PC-9 (cell line): Measurements from ENCODE around the gene UNC5B. TPM values are rescaled to one million over a fixed set of nuclear protein-coding genes. Genes with fewer than 3 reads are reported as not detected.
A peak's percentile ranks its signal among the peaks of the same experiment; 100 is the strongest.

Source experiments
- BruUV-seq: library from RNA; stranded (reverse); fragments of 400-500 nt; replicated peaks from 2 replicates; lab custom pipeline; 2021; lab: Mats Ljungman, UMichigan
- CTCF ChIA-PET: fragments of 300-600 bp; sonication (Branson Sonifier 250); formaldehyde crosslinking; loops from one replicate; lab custom pipeline; 2022; ENCODE audit warnings: antibody characterized with exemption; lab: Charles Lee
- POLR2A ChIA-PET: fragments of 300-600 bp; sonication (Branson Sonifier 250); formaldehyde crosslinking; loops from one replicate; lab custom pipeline; 2022; ENCODE audit warnings: antibody characterized with exemption; ENCODE audit not compliant: unreplicated experiment; lab: Charles Lee
- DNase-seq, 2 experiments: peaks; one replicate each; pipeline versions ENCODE4 v3.0.0 to v3.0.0-alpha.2; 2015 to 2022; ENCODE audit warnings: mixed read lengths in 1 of 2
- H2AFZ ChIP-seq: fragments of 200-600 bp; sonication (generic); 2 replicates; pipeline ENCODE4 v1.8.1; 2017; ENCODE audit warnings: antibody characterized with exemption
- H3F3A ChIP-seq: fragments of 200-600 bp; sonication (generic); 2 replicates; pipeline ENCODE4 v1.8.1; 2017; ENCODE audit warnings: antibody characterized with exemption, mild to moderate bottlenecking, low read depth; ENCODE audit not compliant: insufficient read depth
- H3K27ac ChIP-seq: fragments of 200-600 bp; sonication (generic); 2 replicates; pipeline ENCODE4 v1.6.1; 2016; ENCODE audit warnings: mixed run types
- H3K27me3 ChIP-seq: fragments of 200-600 bp; sonication (generic); 2 replicates; pipeline ENCODE4 v1.6.1; 2016; ENCODE audit warnings: low read depth, mixed run types; ENCODE audit not compliant: insufficient read depth
- H3K36me3 ChIP-seq: fragments of 200-600 bp; sonication (generic); 2 replicates; pipeline ENCODE4 v1.6.1; 2016; ENCODE audit warnings: low read depth, mixed run types
- H3K4me1 ChIP-seq: fragments of 200-600 bp; sonication (generic); replicated peaks from 2 replicates; pipeline ENCODE4 v1.6.1; 2016; ENCODE audit warnings: mixed run types; ENCODE audit not compliant: insufficient read depth
- H3K4me2 ChIP-seq: fragments of 200-600 bp; sonication (generic); 2 replicates; pipeline ENCODE4 v1.6.1; 2017; ENCODE audit warnings: mixed run types
- H3K4me3 ChIP-seq: fragments of 200-600 bp; sonication (generic); 2 replicates; pipeline ENCODE4 v1.6.1; 2016; ENCODE audit warnings: mixed run types
- H3K79me2 ChIP-seq: fragments of 200-600 bp; sonication (generic); 2 replicates; pipeline ENCODE4 v1.6.1; 2017; ENCODE audit warnings: low read depth, mixed run types
- H3K9me2 ChIP-seq: fragments of 200-600 bp; sonication (generic); 2 replicates; pipeline ENCODE4 v1.8.1; 2017; ENCODE audit warnings: mild to moderate bottlenecking; ENCODE audit not compliant: insufficient read depth
- H3K9me3 ChIP-seq: fragments of 200-600 bp; sonication (generic); 2 replicates; pipeline ENCODE4 v1.8.1; 2016; ENCODE audit warnings: low read depth; ENCODE audit not compliant: insufficient read depth
- H4K20me1 ChIP-seq: fragments of 200-600 bp; sonication (generic); 2 replicates; pipeline ENCODE4 v1.8.1; 2017; ENCODE audit not compliant: insufficient read depth
- CTCF ChIP-seq: fragments of 200-600 bp; sonication (generic); conservative IDR thresholded peaks from 2 replicates; pipeline ENCODE4 v1.6.1; 2017; ENCODE audit warnings: mixed run types, antibody characterized with exemption, mild to moderate bottlenecking, moderate library complexity
- EZH2 ChIP-seq: fragments of 200-600 bp; sonication (generic); IDR thresholded peaks from 2 replicates; pipeline ENCODE4 v1.8.0; 2017; ENCODE audit warnings: antibody characterized with exemption, low read depth
- intact Hi-C: fragments of 100-400 bp; cut with micrococcal nuclease; formaldehyde crosslinking; loops from one replicate; pipeline ENCODE4 v1.10.0; 2022; ENCODE audit not compliant: unreplicated experiment
- total RNA-seq: library from RNA; stranded (reverse); gene quantifications from 2 replicates; pipeline ENCODE4 v1.2.3, GENCODE V29; 2021

Gene UNC5B
- total RNA-seq, 1 experiment from 2014 or later: 1.7 TPM

DNA sequence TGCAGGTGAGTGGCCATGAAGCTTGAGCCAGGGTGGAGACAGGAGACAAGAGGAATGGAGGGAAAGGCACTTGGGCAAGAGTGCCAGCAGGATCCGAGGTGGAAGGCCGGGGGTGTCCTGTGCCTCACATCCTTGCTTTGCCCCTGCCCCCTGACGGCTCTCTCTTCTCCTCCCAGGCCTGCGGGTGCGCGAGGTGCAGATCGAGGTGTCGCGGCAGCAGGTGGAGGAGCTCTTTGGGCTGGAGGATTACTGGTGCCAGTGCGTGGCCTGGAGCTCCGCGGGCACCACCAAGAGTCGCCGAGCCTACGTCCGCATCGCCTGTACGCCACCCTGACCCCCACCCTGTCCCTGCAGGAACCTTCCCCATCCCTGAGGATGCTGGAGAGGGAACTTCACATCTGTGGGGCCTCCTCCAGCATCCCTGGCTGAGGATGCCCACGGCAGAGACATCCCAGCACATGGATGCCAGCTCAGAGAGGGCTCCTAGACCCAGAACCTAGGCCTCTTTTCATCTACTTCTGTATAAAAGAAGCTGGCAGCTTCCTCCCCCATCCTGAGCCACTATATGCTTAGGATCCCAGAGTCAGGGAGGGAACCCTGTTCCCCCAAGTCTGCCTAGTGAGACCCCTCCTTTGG lies 72.3 kb downstream of the UNC5B start:
- no peak overlapping the region for H2AFZ ChIP-seq
- POLR2A ChIA-PET: interaction anchor here (0.7 kb wide), 1 partner anchor 10 kb away, joined by 4 read pairs; no protein-coding TSS in a partner anchor
- H3F3A ChIP-seq: no peaks in the 10 kb centered on the region
- no peaks in the 10 kb centered on the region for H3K4me1 ChIP-seq
- no peak for TF ChIP-seq EZH2
- TF ChIP-seq CTCF: no peak
- no peak for DNase-seq
- intact Hi-C loops: loop anchor here (1.0 to 10.0 kb wide), 5 partner anchors 75 to 822 kb away; no protein-coding TSS in a partner anchor
- H3K27me3 ChIP-seq: no peaks in the 10 kb centered on the region
- H3K4me2 ChIP-seq: no peak overlapping the region
- no peaks in the 10 kb centered on the region for H3K36me3 ChIP-seq
- H3K9me2 ChIP-seq: no peaks in the 10 kb centered on the region
- CTCF ChIA-PET: interaction anchor here (0.6 to 1.2 kb wide), 6 partner anchors 9 to 736 kb away, joined by 3 to 7 read pairs (median 4); no protein-coding TSS in a partner anchor
- BruUV-seq: no TSS peak
- no peak overlapping the region for H3K4me3 ChIP-seq
- H3K9me3 ChIP-seq: no peaks in the 10 kb centered on the region
- no peak overlapping the region for H3K27ac ChIP-seq
- no peaks in the 10 kb centered on the region for H4K20me1 ChIP-seq
- H3K79me2 ChIP-seq: no peaks in the 10 kb centered on the region

GRCh38 chr10:71285180-71285545 lies 72.8 kb downstream of the UNC5B start:
- H3K4me2 ChIP-seq: no peak overlapping the region
- no peaks in the 10 kb centered on the region for H3K79me2 ChIP-seq
- H3K27ac ChIP-seq: no peak overlapping the region
- no peaks in the 10 kb centered on the region for H3K36me3 ChIP-seq
- POLR2A ChIA-PET: interaction anchor here (0.6 kb wide), 1 partner anchor 381 kb away, joined by 5 read pairs; no protein-coding TSS in a partner anchor
- H3K27me3 ChIP-seq: no peaks in the 10 kb centered on the region
- H4K20me1 ChIP-seq: no peaks in the 10 kb centered on the region
- BruUV-seq: no TSS peak
- H2AFZ ChIP-seq: no peak overlapping the region
- CTCF ChIA-PET: interaction anchor here (1.0 to 1.2 kb wide), 3 partner anchors 77 to 736 kb away, joined by 3 to 5 read pairs (median 4); no protein-coding TSS in a partner anchor
- no peaks in the 10 kb centered on the region for H3F3A ChIP-seq
- H3K9me3 ChIP-seq: no peaks in the 10 kb centered on the region
- H3K9me2 ChIP-seq: no peaks in the 10 kb centered on the region
- intact Hi-C loops: loop anchor here (1.0 to 10.0 kb wide), 5 partner anchors 76 to 823 kb away; no protein-coding TSS in a partner anchor
- H3K4me1 ChIP-seq: no peaks in the 10 kb centered on the region
- H3K4me3 ChIP-seq: no peak overlapping the region
- peak; percentile 41 to 55 for DNase-seq
- TF ChIP-seq EZH2 (no peak), CTCF (peak; percentile 91)

GRCh38 chr10:71285986-71286385 lies 73.6 kb downstream of the UNC5B start:
- Histone ChIP-seq H2AFZ (no peak overlapping the region), H3K36me3 (no peaks in the 10 kb centered on the region), H3K4me3 (no peak overlapping the region), H3K27me3 (no peaks in the 10 kb centered on the region), H3K9me3 (no peaks in the 10 kb centered on the region), H3K27ac (no peak overlapping the region), H3K9me2 (no peaks in the 10 kb centered on the region), H3F3A (no peaks in the 10 kb centered on the region), H3K4me2 (no peak overlapping the region), H3K4me1 (no peaks in the 10 kb centered on the region), H3K79me2 (no peaks in the 10 kb centered on the region), H4K20me1 (no peaks in the 10 kb centered on the region)
- BruUV-seq: no TSS peak
- ChIA-PET CTCF (interaction anchor here (0.6 kb wide), 1 partner anchor 398 kb away, joined by 3 read pairs; no protein-coding TSS in a partner anchor), POLR2A (interaction anchor here (0.6 kb wide), 1 partner anchor 381 kb away, joined by 5 read pairs; no protein-coding TSS in a partner anchor)
- DNase-seq: no peak
- TF ChIP-seq EZH2 (no peak), CTCF (no peak)
- intact Hi-C loops: loop anchor here (1.0 to 10.0 kb wide), 6 partner anchors 77 to 824 kb away; no protein-coding TSS in a partner anchor
